Motor neuron (in vitro differentiated cells): ENCODE data around the gene LSS. TPM values are rescaled to one million over a fixed set of nuclear protein-coding genes. Genes with fewer than 3 reads are reported as not detected.

ENCODE experiments used
- ATAC-seq, 8 experiments: fragments of 200-7000 bp; cut with Tn5 transposase; replicated peaks in 6 of 8; 2 replicates each; pipeline ENCODE4 v1.8.0; 2021; ENCODE audit warnings: mild to moderate bottlenecking in 8 of 8, moderate library complexity in 8 of 8
- H3K27ac ChIP-seq, 2 donors: fragments of 250-450 bp; sonication (Bioruptor Pico); 2 replicates each; pipeline ENCODE4 v1.9.0; 2021; ENCODE audit warnings: antibody characterized with exemption in 2 of 2, mild to moderate bottlenecking in 2 of 2, moderate library complexity in 1 of 2
- H3K4me1 ChIP-seq, 2 donors: fragments of 250-450 bp; sonication (Bioruptor Pico); replicated peaks in 1 of 2; 2 replicates each; pipeline ENCODE4 v1.6.1; 2021; ENCODE audit warnings: antibody characterized with exemption in 2 of 2, mild to moderate bottlenecking in 2 of 2, moderate library complexity in 1 of 2
- H3K4me3 ChIP-seq, 5 donors: fragments of 250-450 bp; sonication (Bioruptor Pico); 2 replicates each; pipeline ENCODE4 v1.9.0; 2021; ENCODE audit warnings: antibody characterized with exemption in 5 of 5, mild to moderate bottlenecking in 5 of 5, moderate library complexity in 4 of 5
- WGBS, 10 experiments: fragments of 450-650 bp; shearing (Covaris generic); methylation state at CpG; one replicate each; pipeline ENCODE4 v1.0.0; 2022; 5-methylcytosine and 5-hydroxymethylcytosine counted together
- in situ Hi-C, 9 experiments: fragments of 400-800 bp; cut with MboI; loops; one replicate each; pipeline ENCODE4 v1.15.0; 2021; ENCODE audit warnings: low sequenced_read_pairs in 9 of 9, low pct_unique_long_range_greater_than_20kb in 2 of 9; ENCODE audit not compliant: unreplicated experiment in 9 of 9
- total RNA-seq, 8 experiments: library from RNA; unstranded; fragments of 300-600 nt; gene quantifications; 2 replicates each; pipeline versions ENCODE4 v1.2.3 to v1.2.4, GENCODE V29; 2022

LSS gene
- 100 to 1,000 TPM in 2 of 8 experiments, 10 to 100 TPM in 6; 24.5 to 177 (median 51.8) TPM for total RNA-seq

DNA sequence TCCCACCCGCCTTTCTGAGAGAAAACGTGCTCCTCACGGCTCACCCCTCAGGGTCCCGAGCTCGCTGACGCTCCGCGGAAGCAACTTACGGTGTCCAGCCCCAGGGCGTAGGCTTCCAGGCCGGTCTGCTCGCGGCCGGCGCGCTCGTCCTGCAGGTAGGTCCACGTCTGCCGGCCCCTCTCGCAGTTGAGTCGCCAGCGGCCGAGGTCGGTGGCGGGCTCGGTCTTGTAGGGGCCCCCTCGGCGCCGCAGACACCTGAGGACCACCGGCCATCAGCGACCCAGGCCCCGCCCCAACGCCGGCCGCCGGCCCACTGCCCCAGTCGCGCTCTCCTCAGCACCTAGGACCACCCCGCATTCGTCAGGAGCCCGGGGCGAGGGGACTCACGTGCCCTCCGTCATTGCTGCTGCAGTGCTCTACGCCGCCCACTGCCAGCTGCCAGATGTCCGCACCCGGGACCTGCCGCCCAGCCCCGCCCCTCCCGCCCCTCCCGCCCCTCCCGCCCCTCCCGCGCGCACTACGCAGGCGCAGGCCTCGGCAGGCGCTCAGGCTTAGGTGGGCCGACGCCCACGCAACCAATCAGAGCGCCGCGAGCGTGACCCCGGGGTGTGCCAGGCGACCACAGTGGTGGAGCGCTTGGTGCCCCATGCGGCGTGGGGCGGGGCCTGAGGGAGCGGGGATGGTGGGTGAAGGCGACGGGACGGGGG lies at the start of gene LSS:
LSS (minus strand) TSS at position 430 of the 707 bp plus-strand sequence; CDS start at position 401, 29 bp downstream.
- H3K4me3 ChIP-seq: peak within 1 kb of the TSS; percentile 68 to 98 (median 80)
- WGBS, 10 experiments: 0 to 10% (median 0%) methylated on average over 2 to 16 of the region's 77 CpGs; no CpG with 5 or more reads in 5 of the 10 experiments
- peak; percentile 67 to 92 (median 88) for ATAC-seq
- H3K4me1 ChIP-seq: peaks cover 33 to 46% of the 10 kb centered on the region in 2 donors
- in situ Hi-C loops: no loop called here
- peak within 1 kb of the TSS; percentile 81 for H3K27ac ChIP-seq

DNA sequence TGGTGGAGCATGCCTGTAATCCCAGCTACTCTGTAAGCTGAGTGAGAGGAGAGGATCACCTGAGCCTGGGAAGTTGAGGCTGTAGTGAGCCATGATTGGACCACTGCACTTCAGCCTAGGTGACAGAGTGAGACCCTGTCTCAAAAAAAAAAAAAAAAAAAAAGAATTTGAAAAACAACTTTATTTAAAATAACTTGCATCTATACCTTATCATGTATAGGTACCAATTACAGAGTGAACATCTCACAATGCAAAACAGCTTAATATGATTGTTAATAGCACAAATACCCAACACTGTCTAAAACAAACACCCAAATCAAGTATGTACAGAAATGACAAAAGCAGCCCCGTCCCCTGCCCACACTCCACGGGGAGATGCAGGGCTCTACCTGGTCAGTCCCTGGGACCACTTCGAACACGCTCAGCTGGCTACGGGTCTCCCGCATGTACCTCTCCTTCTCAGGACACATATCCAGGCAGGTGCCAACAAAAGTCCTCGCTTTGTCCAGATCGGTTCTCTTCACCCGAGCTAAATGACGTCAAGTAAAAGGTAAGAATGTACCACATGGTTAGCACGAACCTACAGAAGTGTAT lies 46.3 kb upstream of the LSS start:
- Histone ChIP-seq H3K27ac (no peak overlapping the region), H3K4me3 (no peak overlapping the region), H3K4me1 (no peaks in the 10 kb centered on the region)
- in situ Hi-C loops: no loop called here
- 88 to 100% (median 92%) methylated on average over 3 to 11 of the region's 11 CpGs; no CpG with 5 or more reads in 2 of the 10 experiments for WGBS, 10 experiments
- ATAC-seq: no peak

GRCh38 chr21:46273341-46273740 lies 44.8 kb upstream of the LSS start:
- in situ Hi-C loops: no loop called here
- no peak overlapping the region for H3K4me3 ChIP-seq
- no peak overlapping the region for H3K27ac ChIP-seq
- no peaks in the 10 kb centered on the region for H3K4me1 ChIP-seq
- ATAC-seq: no peak
- WGBS, 10 experiments: 86 to 100% (median 97%) methylated on average over 1 to 14 of the region's 14 CpGs; no CpG with 5 or more reads in 1 of the 10 experiments

DNA sequence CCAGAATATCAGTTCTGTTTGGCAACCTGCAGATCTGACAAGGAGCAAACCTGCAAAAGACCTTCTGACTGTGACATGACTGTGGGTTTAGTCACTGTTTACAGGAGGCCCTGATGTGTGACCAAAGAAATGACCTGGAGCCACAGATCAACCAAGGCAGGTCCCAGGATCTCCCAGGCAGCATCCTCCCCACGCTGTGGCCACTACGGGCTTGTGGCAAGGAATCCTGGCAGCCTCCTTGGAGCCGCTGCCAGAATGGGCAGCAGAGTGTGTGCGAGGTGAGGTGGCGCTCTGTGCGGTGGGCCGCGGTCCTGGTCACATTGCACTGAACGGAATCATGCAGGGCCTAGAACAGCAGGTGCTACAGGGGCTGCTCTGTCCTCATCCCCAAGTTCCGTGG lies 40.9 kb upstream of the LSS start:
- Histone ChIP-seq H3K4me3 (no peak overlapping the region), H3K4me1 (no peaks in the 10 kb centered on the region), H3K27ac (no peak overlapping the region)
- ATAC-seq: no peak
- in situ Hi-C loops: no loop called here
- WGBS, 10 experiments: 82 to 100% (median 100%) methylated on average over 1 to 8 of the region's 10 CpGs; no CpG with 5 or more reads in 1 of the 10 experiments

GRCh38 chr21:46268371-46268770 lies 39.8 kb upstream of the LSS start:
- H3K4me3 ChIP-seq: no peak overlapping the region
- ATAC-seq: no peak
- 72 to 100% (median 93%) methylated on average over 2 to 10 of the region's 13 CpGs; no CpG with 5 or more reads in 5 of the 10 experiments for WGBS, 10 experiments
- H3K4me1 ChIP-seq: no peaks in the 10 kb centered on the region
- H3K27ac ChIP-seq: no peak overlapping the region
- in situ Hi-C loops: no loop called here

GRCh38 chr21:46266946-46267345 lies 38.4 kb upstream of the LSS start:
- no peak overlapping the region for H3K27ac ChIP-seq
- no peak overlapping the region for H3K4me3 ChIP-seq
- ATAC-seq: no peak
- in situ Hi-C loops: no loop called here
- H3K4me1 ChIP-seq: no peaks in the 10 kb centered on the region
- WGBS, 10 experiments: 86 to 100% (median 97%) methylated on average over 1 to 14 of the region's 19 CpGs; no CpG with 5 or more reads in 1 of the 10 experiments

DNA sequence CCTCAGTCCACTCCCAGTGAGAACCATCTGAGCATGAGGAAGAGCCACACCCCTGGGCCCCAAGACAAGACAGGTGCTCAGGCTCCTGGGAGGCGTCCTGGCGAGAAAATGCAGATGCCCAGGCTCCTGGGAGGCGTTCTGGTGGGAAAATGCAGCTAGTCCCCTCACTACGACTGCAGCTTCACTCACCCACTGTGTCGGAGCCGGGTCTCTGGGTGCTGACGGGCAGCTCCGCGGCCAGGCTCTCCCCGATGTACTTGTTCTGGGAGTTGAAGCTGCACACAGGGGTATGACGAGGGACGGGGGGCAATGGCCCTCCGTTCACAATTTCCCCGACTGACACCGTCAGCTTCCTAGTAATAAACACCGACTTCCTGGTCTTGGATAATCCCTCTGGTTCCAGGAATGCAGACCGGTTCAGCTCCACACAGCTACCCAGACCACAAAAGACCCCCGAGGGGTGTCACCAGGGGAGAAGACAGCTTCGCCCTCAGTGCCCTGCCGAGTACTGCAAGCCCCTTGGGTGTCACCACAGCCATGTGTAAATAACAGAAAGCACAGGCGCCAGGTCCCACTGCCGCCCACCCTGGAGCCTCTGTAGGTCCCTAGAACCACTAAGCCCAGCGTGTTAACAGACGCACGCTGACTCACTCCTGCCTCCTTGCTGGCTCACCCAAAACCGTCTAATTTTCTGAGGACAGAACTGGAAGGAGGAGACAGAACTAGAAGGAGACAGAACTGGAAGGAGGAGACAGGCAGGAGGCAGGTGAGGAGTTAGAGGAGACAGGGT lies 37.4 kb upstream of the LSS start:
- Histone ChIP-seq H3K4me1 (no peaks in the 10 kb centered on the region), H3K4me3 (no peak overlapping the region), H3K27ac (no peak overlapping the region)
- 86 to 100% (median 92%) methylated on average over 2 to 13 of the region's 26 CpGs; no CpG with 5 or more reads in 4 of the 10 experiments for WGBS, 10 experiments
- no peak for ATAC-seq
- in situ Hi-C loops: no loop called here

DNA sequence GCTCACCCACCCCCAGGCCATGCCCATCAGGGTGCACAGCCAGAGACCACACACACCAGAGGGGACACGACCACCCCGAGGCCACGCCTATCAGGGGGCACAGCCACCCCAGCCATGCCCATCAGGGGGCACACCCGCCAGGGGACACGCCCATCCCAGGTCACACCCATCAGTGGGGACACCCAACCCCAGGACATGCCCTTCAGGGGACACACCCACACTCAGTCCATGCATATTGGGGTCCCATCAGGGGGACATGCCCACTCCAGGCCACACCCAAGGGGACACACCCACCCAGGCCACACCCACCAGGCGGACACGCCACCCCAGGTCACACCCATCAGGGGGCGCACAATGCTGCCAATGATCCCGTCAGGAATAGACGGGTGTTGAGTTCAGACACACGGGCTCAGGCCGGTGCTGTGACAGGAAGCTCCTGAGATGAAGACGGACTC lies 36.1 kb upstream of the LSS start:
- Histone ChIP-seq H3K27ac (no peak overlapping the region), H3K4me3 (no peak overlapping the region), H3K4me1 (no peaks in the 10 kb centered on the region)
- in situ Hi-C loops: no loop called here
- WGBS, 10 experiments: 80 to 100% methylated on average over 1 to 2 of the region's 13 CpGs; no CpG with 5 or more reads in 8 of the 10 experiments
- peak in 6 of 8 experiments; percentile 16 to 39 (median 37) for ATAC-seq

- in situ Hi-C loops: no loop called here
- Histone ChIP-seq H3K4me3 (no peak overlapping the region), H3K4me1 (no peaks in the 10 kb centered on the region), H3K27ac (no peak overlapping the region)
- ATAC-seq: peak in 3 of 8 experiments; percentile 5 to 15 (median 13)
- 87 to 100% (median 100%) methylated on average over 1 to 6 of the region's 22 CpGs; no CpG with 5 or more reads in 4 of the 10 experiments for WGBS, 10 experiments
Measured at GRCh38 chr21:46264046-46264689, 35.6 kb upstream of the LSS start.

DNA sequence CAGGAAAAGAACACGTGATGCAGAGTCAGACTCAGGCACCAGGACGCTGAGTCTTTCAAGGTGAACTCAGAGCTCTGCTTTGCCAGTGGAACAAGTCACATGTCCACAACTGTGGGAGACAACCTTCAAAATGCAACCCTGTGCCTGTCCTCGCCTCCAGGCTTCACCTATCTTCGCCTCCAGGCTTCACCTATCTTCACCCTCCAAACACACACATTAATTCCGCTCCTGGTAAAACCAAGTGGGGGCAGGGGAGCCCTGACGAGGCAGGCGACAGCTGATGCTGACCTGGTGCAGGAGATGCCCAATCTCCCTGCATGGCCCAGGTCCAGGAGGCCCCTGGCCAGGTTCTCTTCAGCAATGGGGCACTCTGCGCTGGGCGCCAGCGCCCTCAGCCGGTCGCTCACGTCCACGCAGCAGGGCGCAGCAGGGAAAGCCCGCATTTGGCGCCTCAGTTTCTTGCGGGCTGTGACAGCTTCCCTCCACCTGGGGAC lies 28.0 kb upstream of the LSS start:
- ATAC-seq: no peak
- Histone ChIP-seq H3K27ac (no peak overlapping the region), H3K4me1 (no peaks in the 10 kb centered on the region), H3K4me3 (no peak overlapping the region)
- WGBS, 10 experiments: 82 to 100% (median 89%) methylated on average over 1 to 8 of the region's 18 CpGs; no CpG with 5 or more reads in 4 of the 10 experiments
- in situ Hi-C loops: no loop called here

- H3K27ac ChIP-seq: no peak overlapping the region
- WGBS, 10 experiments: 94 to 100% methylated on average over 1 to 2 of the region's 6 CpGs; no CpG with 5 or more reads in 8 of the 10 experiments
- H3K4me1 ChIP-seq: no peaks in the 10 kb centered on the region
- in situ Hi-C loops: no loop called here
- H3K4me3 ChIP-seq: no peak overlapping the region
- peak in 1 of 8 experiments; percentile 17 for ATAC-seq
Measured at GRCh38 chr21:46255758-46256337, 27.3 kb upstream of the LSS start.

DNA sequence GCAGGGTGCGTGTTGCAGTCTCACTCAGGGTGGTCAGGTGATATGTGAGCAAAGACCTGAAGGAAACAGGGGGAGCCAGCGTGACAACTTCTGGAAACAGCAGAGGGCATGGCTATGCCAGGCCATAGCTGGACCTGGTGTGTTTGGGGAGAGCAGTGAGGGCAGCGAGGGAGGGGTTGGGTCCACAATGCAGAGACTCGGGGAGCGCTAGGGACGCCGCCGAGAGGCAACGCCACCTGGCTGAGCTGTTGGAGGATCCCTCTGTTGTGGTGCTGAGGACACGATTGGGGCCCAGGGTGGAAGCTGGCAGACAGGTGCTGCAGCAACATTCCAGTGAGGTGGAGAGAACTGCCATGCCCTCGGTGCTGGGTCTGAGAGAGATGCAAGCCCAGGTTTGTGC lies 26.6 kb upstream of the LSS start:
- in situ Hi-C loops: no loop called here
- H3K4me1 ChIP-seq: no peaks in the 10 kb centered on the region

More for the DNA sequence above, 26.6 kb upstream of the LSS start:
- WGBS, 10 experiments: 97 to 100% (median 100%) methylated on average over 1 to 7 of the region's 11 CpGs; no CpG with 5 or more reads in 5 of the 10 experiments
- H3K4me3 ChIP-seq: no peak overlapping the region
- H3K27ac ChIP-seq: no peak overlapping the region
- no peak for ATAC-seq
